ENCODE data around the gene CSRNP3. TPM values are rescaled to one million over a fixed set of nuclear protein-coding genes. Genes with fewer than 3 reads are reported as not detected.

The CSRNP3 gene
- total RNA-seq, 1 experiment from 2014 or later, result not detected

DNA sequence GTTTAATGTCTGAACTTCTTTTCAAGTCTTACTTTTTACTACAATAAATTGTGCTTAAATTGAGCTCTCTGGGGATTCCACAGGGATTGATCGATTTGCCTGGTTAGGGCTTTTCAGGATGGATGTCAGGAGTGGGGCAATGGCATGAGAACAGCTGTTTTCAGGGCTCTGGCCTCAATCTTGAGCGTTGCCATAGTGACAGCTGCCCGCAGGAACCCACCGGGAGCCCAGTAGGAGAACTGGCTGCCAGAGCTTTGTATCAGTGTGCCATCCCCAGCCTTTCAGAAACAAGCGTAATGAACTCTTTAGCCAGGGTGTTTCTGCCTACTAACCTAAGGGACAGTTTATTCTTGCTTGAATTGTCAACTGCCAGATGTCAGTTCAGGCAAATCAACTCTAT, 231.0 kb downstream of the CSRNP3 start:
- DNase-seq (ENCODE audit: low read depth, low spot score), result no peak
- H3K4me3 ChIP-seq (ENCODE audit: low read depth in 2 of 2, low read length in 2 of 2), result no peak overlapping the region
- POLR2A ChIA-PET, result no interaction called here
- ATAC-seq, result no peak
- H3K4me1 ChIP-seq (ENCODE audit: control insufficient read depth, insufficient read depth, low read length), result no peaks in the 10 kb centered on the region
- in situ Hi-C loops (cut with HindIII; ENCODE audit: low pct_unique_long_range_greater_than_20kb, low sequenced_read_pairs) (no loop called here), intact Hi-C loops (cut with micrococcal nuclease; ENCODE audit: unreplicated experiment) (no loop called here)
- CTCF ChIA-PET, result no interaction called here
- no peaks in the 10 kb centered on the region for H3K36me3 ChIP-seq (ENCODE audit: control insufficient read depth, insufficient read depth, low read length)
- H3K9me3 ChIP-seq (ENCODE audit: control insufficient read depth, insufficient read depth, low read depth, low read length), result no peaks in the 10 kb centered on the region
- H3K27me3 ChIP-seq (ENCODE audit: control insufficient read depth, insufficient read depth, low read length), result no peaks in the 10 kb centered on the region
- TF ChIP-seq, protein P1, sequence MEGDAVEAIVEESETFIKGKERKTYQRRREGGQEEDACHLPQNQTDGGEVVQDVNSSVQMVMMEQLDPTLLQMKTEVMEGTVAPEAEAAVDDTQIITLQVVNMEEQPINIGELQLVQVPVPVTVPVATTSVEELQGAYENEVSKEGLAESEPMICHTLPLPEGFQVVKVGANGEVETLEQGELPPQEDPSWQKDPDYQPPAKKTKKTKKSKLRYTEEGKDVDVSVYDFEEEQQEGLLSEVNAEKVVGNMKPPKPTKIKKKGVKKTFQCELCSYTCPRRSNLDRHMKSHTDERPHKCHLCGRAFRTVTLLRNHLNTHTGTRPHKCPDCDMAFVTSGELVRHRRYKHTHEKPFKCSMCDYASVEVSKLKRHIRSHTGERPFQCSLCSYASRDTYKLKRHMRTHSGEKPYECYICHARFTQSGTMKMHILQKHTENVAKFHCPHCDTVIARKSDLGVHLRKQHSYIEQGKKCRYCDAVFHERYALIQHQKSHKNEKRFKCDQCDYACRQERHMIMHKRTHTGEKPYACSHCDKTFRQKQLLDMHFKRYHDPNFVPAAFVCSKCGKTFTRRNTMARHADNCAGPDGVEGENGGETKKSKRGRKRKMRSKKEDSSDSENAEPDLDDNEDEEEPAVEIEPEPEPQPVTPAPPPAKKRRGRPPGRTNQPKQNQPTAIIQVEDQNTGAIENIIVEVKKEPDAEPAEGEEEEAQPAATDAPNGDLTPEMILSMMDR (IDR thresholded peaks at IDR 0.05), result no peak
- no peak for TF ChIP-seq POLR2AphosphoS5 (IDR thresholded peaks at IDR 0.05; ENCODE audit: low read depth, low read length)
- no peak for TF ChIP-seq SIN3A (IDR thresholded peaks at IDR 0.05; ENCODE audit: borderline replicate concordance, insufficient read depth, low read depth, low read length)
- no peak for TF ChIP-seq TCF7L2 (IDR thresholded peaks at IDR 0.05; ENCODE audit: low read depth, low read length)
- TF ChIP-seq, protein P2, sequence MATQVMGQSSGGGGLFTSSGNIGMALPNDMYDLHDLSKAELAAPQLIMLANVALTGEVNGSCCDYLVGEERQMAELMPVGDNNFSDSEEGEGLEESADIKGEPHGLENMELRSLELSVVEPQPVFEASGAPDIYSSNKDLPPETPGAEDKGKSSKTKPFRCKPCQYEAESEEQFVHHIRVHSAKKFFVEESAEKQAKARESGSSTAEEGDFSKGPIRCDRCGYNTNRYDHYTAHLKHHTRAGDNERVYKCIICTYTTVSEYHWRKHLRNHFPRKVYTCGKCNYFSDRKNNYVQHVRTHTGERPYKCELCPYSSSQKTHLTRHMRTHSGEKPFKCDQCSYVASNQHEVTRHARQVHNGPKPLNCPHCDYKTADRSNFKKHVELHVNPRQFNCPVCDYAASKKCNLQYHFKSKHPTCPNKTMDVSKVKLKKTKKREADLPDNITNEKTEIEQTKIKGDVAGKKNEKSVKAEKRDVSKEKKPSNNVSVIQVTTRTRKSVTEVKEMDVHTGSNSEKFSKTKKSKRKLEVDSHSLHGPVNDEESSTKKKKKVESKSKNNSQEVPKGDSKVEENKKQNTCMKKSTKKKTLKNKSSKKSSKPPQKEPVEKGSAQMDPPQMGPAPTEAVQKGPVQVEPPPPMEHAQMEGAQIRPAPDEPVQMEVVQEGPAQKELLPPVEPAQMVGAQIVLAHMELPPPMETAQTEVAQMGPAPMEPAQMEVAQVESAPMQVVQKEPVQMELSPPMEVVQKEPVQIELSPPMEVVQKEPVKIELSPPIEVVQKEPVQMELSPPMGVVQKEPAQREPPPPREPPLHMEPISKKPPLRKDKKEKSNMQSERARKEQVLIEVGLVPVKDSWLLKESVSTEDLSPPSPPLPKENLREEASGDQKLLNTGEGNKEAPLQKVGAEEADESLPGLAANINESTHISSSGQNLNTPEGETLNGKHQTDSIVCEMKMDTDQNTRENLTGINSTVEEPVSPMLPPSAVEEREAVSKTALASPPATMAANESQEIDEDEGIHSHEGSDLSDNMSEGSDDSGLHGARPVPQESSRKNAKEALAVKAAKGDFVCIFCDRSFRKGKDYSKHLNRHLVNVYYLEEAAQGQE (IDR thresholded peaks at IDR 0.05; ENCODE audit: insufficient read depth in 1 of 2, low read depth in 2 of 2, low read length in 1 of 2), result no peak
- H3K27ac ChIP-seq (ENCODE audit: low read length), result no peak overlapping the region
- no TSS peak for BruUV-seq (replicated peaks)

DNA sequence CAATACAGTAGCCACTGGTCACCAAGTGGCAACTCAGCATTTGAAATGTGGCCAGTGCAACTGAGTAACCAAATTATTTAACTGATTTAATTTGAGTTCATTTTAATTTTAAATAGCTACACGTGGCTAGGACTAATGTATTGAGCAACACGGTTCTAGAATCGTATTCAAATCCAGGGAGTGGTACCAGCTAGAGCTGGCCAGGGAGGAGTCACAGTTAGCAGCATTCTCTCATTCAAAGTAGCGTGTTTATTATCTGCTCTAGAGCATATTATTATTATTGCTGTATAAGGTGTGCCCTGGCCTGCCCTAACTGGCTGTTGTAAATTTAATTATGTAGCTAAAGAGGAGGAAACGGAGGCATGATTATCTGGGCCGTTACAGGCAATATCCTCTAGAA, 231.6 kb downstream of the CSRNP3 start:
- H3K36me3 ChIP-seq (ENCODE audit: control insufficient read depth, insufficient read depth, low read length), result no peaks in the 10 kb centered on the region
- CTCF ChIA-PET, result no interaction called here
- ATAC-seq (no peak), DNase-seq (ENCODE audit: low read depth, low spot score) (no peak)
- H3K9me3 ChIP-seq (ENCODE audit: control insufficient read depth, insufficient read depth, low read depth, low read length), result no peaks in the 10 kb centered on the region
- H3K4me1 ChIP-seq (ENCODE audit: control insufficient read depth, insufficient read depth, low read length), result no peaks in the 10 kb centered on the region
- no peak overlapping the region for H3K27ac ChIP-seq (ENCODE audit: low read length)
- no TSS peak for BruUV-seq (replicated peaks)
- intact Hi-C loops (cut with micrococcal nuclease; ENCODE audit: unreplicated experiment), result no loop called here
- POLR2A ChIA-PET, result no interaction called here
- no peak for TF ChIP-seq TCF7L2 (IDR thresholded peaks at IDR 0.05; ENCODE audit: low read depth, low read length)
- TF ChIP-seq POLR2AphosphoS5 (IDR thresholded peaks at IDR 0.05; ENCODE audit: low read depth, low read length), result no peak
- TF ChIP-seq SIN3A (IDR thresholded peaks at IDR 0.05; ENCODE audit: borderline replicate concordance, insufficient read depth, low read depth, low read length), result no peak
- TF ChIP-seq, protein P2 (IDR thresholded peaks at IDR 0.05; ENCODE audit: insufficient read depth in 1 of 2, low read depth in 2 of 2, low read length in 1 of 2), result no peak
- TF ChIP-seq, protein P1 (IDR thresholded peaks at IDR 0.05), result no peak
- in situ Hi-C loops (cut with HindIII; ENCODE audit: low pct_unique_long_range_greater_than_20kb, low sequenced_read_pairs), result no loop called here
- no peak overlapping the region for H3K4me3 ChIP-seq (ENCODE audit: low read depth in 2 of 2, low read length in 2 of 2)
- no peaks in the 10 kb centered on the region for H3K27me3 ChIP-seq (ENCODE audit: control insufficient read depth, insufficient read depth, low read length)

Data from Panc1 (cell line).